Measurements from ENCODE around the gene PRAF2.

Gene PRAF2

DNA sequence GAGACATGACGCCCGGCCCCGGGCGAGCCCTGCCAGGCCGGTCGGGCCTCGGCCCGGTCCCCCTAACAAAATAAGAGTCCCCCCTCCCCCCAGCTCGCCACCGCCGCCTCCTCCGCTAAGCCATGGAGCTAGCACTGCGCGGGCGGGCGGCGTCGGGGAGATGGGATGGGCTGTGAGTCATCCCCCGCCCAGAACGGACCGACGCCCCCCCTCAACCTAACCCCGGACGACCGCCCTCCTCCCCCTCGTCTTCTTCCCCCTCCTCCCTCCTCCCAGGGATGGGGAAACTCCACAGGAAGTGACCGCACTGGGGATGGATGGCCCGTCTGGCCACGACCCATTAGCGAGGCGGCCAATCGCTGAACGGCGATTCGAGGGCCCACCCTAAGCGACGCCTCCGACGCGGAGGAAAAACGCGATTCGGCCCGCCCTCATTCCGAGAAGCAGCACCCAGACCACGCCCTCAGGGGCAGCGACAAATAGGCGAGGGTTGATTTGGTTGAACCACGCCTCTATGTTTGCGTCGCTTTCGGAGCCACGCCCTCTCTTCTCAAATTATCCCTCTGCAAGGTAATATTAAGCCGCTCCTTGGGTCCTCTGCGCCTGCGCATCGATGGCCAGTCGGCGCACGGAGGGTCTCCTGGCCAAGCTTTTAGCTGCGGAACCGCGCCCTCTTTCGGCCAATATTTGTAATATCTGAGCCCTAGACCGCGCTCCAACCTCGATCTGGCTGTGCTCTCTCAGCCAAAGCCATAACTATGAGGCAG lies 30.4 kb downstream of the PRAF2 start, which contains the start of gene TFE3:
TSS of gene TFE3 (minus strand) at position 138 of the 767 bp plus-strand sequence. CDS start at position 7, 131 bp downstream.
- peak; percentile 77 to 89 for DNase-seq (ENCODE audit: low read depth in 2 of 2, low spot score in 1 of 2)

DNA sequence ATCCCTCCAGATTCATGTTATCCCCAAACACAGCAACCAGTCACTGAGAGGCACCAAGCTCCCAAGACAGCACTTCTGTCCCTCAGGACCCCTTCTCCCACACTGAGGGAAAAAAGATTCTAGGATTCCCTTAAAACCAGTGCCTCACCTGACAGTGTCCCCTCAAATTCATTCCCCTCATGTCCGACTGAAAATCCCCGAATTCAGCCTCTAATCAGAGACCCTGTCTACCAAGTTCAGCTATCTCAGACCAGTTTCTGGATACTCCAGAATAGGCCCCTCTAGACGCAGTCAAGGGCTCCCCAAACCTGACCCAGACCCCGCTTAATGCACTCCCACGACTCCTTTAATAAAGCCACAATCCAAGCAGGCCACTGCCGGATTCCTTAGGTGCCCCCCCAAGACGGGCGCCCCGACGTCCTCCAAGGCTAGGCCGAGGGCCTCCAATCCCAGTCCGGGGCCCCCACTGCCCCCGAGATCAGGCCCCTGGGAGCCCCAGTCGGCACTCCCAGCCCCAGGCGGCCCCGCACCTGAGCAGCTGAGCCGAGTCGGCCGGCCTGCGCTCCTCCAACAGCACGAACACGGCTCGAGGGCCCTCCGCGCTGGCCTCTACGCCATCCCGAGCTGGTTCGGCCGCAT lies 31.1 kb downstream of the PRAF2 start:
- DNase-seq (ENCODE audit: low read depth in 2 of 2, low spot score in 1 of 2): no peak

- no peak for DNase-seq (ENCODE audit: low read depth in 2 of 2, low spot score in 1 of 2)
These were observed 31.8 kb downstream of the PRAF2 start for GRCh38 chrX:49041744-49042580.

DNA sequence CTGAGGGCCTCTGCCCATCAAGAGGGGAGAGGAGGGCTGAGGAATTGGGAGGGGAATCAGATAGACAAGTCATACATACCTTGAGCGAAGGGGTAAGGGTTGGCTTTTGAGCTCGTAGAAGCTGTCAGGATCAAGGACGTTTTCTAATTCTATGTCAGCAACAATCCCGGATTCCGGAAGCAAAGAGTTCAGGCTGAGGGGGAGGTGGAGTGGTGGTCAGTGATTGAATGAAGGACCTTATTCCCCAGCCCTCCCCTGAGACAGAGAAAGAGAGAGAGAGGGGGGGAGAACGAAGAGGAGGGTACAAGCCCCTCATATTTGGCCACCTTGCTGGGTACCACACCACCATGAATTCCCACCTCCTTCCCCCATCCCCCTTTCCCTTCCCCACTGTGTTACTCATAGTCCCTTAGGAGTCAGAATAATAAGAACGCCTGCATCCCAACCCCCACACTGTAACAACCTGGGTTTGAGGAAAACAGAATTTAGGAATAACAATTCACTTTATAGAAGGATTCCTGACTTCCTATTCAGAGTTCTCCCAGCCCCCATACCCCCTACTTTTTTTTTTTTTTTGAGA lies 33.3 kb downstream of the PRAF2 start:
- no peak for DNase-seq (ENCODE audit: low read depth in 2 of 2, low spot score in 1 of 2)

GRCh38 chrX:49039598-49040375 lies 34.0 kb downstream of the PRAF2 start:
- no peak for DNase-seq (ENCODE audit: low read depth in 2 of 2, low spot score in 1 of 2)

DNA sequence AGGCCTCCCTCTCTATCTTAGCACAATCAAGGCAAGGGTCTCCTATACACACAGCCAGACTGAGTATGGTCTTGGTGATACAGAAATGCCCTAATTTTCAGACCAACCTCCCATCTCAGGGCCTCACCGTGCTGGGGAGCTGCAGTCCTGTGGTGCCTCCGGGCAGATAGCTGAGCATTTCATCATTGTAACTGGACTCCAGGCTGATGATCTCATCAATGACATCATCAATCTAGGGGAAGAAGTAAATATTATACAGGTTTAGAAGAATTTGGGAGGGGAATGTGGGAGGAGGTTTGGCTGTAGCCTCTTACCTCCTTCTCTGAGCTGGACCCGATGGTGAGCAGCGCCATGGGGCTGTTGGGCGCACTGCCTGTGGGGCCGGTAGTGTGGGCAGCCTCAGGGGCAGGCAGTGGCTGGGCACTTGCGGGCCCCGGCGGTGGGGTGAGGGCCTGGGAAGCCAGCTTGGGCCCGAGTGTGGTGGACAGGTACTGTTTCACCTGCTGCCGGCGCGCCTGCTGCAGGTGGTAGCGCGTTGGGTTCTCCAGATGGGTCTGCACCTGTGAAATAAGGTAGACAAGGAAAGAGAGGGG lies 35.8 kb downstream of the PRAF2 start:
- DNase-seq (ENCODE audit: low read depth in 2 of 2, low spot score in 1 of 2): no peak

GRCh38 chrX:49030283-49030682 lies 43.5 kb downstream of the PRAF2 start:
- no peak for DNase-seq (ENCODE audit: low read depth in 2 of 2, low spot score in 1 of 2)

DNA sequence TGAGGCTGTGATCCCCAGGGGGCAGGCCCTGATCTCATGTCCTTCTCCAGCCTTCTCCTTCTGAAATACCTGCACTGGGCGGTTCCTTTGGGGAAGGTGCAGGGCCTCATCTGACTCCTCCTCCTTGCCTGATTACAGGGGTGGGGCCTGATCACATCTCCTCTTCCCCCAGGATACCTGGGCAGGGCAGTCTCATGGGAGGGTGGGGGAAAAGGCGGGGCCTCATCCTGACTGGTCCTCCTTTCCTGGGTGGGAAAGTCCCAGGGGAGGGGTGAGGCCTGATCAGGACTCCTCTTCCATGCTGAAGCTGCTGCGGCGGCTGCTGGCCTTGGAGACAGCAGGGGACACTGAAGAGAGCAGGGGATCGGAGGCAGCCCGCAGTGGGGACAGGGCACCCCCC lies 43.9 kb downstream of the PRAF2 start:
- no peak for DNase-seq (ENCODE audit: low read depth in 2 of 2, low spot score in 1 of 2)
